A673 (cell line): ENCODE data around the gene CDK14. TPM values are rescaled to one million over a fixed set of nuclear protein-coding genes. Genes with fewer than 3 reads are reported as not detected.

Experiments
- BruUV-seq: library from RNA; stranded (reverse); fragments of 400-500 nt; replicated peaks from 2 replicates; lab custom pipeline; 2021; lab: Mats Ljungman, UMichigan
- CTCF ChIA-PET: fragments of 300-600 bp; sonication (Branson Sonifier 250); formaldehyde crosslinking; loops from one replicate; lab custom pipeline; 2022; ENCODE audit warnings: antibody characterized with exemption; lab: Charles Lee
- POLR2A ChIA-PET: fragments of 300-600 bp; sonication (Branson Sonifier 250); formaldehyde crosslinking; loops from one replicate; lab custom pipeline; 2022; ENCODE audit warnings: antibody characterized with exemption; ENCODE audit not compliant: low non-redundant PET; lab: Charles Lee
- DNase-seq: peaks from one replicate; pipeline ENCODE4 v3.0.0-alpha.2; 2015; ENCODE audit warnings: low spot score
- H3K27ac ChIP-seq: fragments of 200-600 bp; sonication (generic); 2 replicates; pipeline ENCODE4 v1.5.1; 2016; ENCODE audit warnings: mixed run types, low read depth, mild to moderate bottlenecking, mixed read lengths, antibody characterized with exemption, low read length; ENCODE audit not compliant: poor library complexity, severe bottlenecking
- H3K27me3 ChIP-seq: fragments of 200-600 bp; sonication (generic); replicated peaks from 2 replicates; pipeline ENCODE4 v1.6.1; 2017; ENCODE audit warnings: mixed run types, low read depth, mild to moderate bottlenecking, mixed read lengths, antibody characterized with exemption, low read length; ENCODE audit not compliant: insufficient read depth, poor library complexity
- H3K36me3 ChIP-seq: fragments of 200-600 bp; sonication (generic); 2 replicates; pipeline ENCODE4 v1.6.1; 2016; ENCODE audit warnings: mixed run types, mild to moderate bottlenecking, mixed read lengths, antibody characterized with exemption, low read length; ENCODE audit not compliant: insufficient read depth, poor library complexity, severe bottlenecking
- H3K4me1 ChIP-seq: fragments of 200-600 bp; sonication (generic); 2 replicates; pipeline ENCODE4 v1.6.1; 2017; ENCODE audit warnings: mixed run types, mild to moderate bottlenecking, mixed read lengths, antibody characterized with exemption, low read length; ENCODE audit not compliant: insufficient read depth, poor library complexity, severe bottlenecking
- H3K4me3 ChIP-seq: fragments of 200-600 bp; sonication (generic); 2 replicates; pipeline ENCODE4 v1.5.1; 2016; ENCODE audit warnings: low read depth, mixed run types, mild to moderate bottlenecking, mixed read lengths, low read length; ENCODE audit not compliant: poor library complexity, severe bottlenecking
- H3K9me3 ChIP-seq: fragments of 200-600 bp; sonication (generic); 2 replicates; pipeline ENCODE4 v1.6.1; 2016; ENCODE audit warnings: mixed run types, low read depth, mild to moderate bottlenecking, mixed read lengths, antibody characterized with exemption, low read length; ENCODE audit not compliant: poor library complexity, severe bottlenecking
- CTCF ChIP-seq: fragments of 300-800, 200-600 bp; sonication (generic); conservative IDR thresholded peaks from 2 replicates; pipeline ENCODE4 v1.5.1; 2017; ENCODE audit warnings: low read depth, mild to moderate bottlenecking, antibody characterized with exemption, low read length, moderate library complexity, mixed read lengths
- EZH2 ChIP-seq: fragments of 200-600 bp; sonication (generic); IDR thresholded peaks from 2 replicates; pipeline ENCODE4 v1.6.1; 2017; ENCODE audit warnings: borderline replicate concordance, low read depth, mild to moderate bottlenecking, mixed read lengths, antibody characterized with exemption, low read length; ENCODE audit not compliant: poor library complexity, severe bottlenecking
- intact Hi-C: fragments of 100-400 bp; cut with micrococcal nuclease; formaldehyde crosslinking; loops from one replicate; pipeline ENCODE4 v1.10.0; 2022; ENCODE audit not compliant: unreplicated experiment
- total RNA-seq: library from RNA; stranded (reverse); gene quantifications from 2 replicates; pipeline ENCODE4 v1.2.3, GENCODE V29; 2021

The CDK14 gene
- total RNA-seq, 1 experiment from 2014 or later, result 128 TPM

- no peaks in the 10 kb centered on the region for H3K27me3 ChIP-seq
- ChIA-PET CTCF (no interaction called here), POLR2A (interaction anchor here (0.7 kb wide), 1 partner anchor 16 kb away, joined by 3 read pairs; no protein-coding TSS in a partner anchor)
- TF ChIP-seq CTCF (no peak), EZH2 (no peak)
- H3K4me3 ChIP-seq, result no peak overlapping the region
- no TSS peak for BruUV-seq
- H3K27ac ChIP-seq, result no peak overlapping the region
- intact Hi-C loops, result no loop called here
- no peaks in the 10 kb centered on the region for H3K9me3 ChIP-seq
- H3K36me3 ChIP-seq, result no peaks in the 10 kb centered on the region
- peaks cover 10% of the 10 kb centered on the region for H3K4me1 ChIP-seq
- no peak for DNase-seq
Observed at GRCh38 chr7:91050677-91051076, 454.6 kb downstream of the CDK14 start.

GRCh38 chr7:91051966-91052365 is 455.8 kb downstream of the CDK14 start:
- DNase-seq, result no peak
- H3K9me3 ChIP-seq, result no peaks in the 10 kb centered on the region
- BruUV-seq, result no TSS peak
- intact Hi-C loops, result no loop called here
- TF ChIP-seq CTCF, result no peak
- no peaks in the 10 kb centered on the region for H3K36me3 ChIP-seq
- CTCF ChIA-PET, result no interaction called here
- peaks cover under 1% of the 10 kb centered on the region for H3K4me1 ChIP-seq
- no peak overlapping the region for H3K27ac ChIP-seq
- POLR2A ChIA-PET, result interaction anchor here (0.6 kb wide), 1 partner anchor 11 kb away, joined by 17 read pairs; no protein-coding TSS in a partner anchor
- no peaks in the 10 kb centered on the region for H3K27me3 ChIP-seq
- H3K4me3 ChIP-seq, result no peak overlapping the region

GRCh38 chr7:91054374-91054773 is 458.3 kb downstream of the CDK14 start:
- POLR2A ChIA-PET, result no interaction called here
- H3K9me3 ChIP-seq, result no peaks in the 10 kb centered on the region
- H3K27ac ChIP-seq, result no peak overlapping the region
- no peak overlapping the region for H3K4me3 ChIP-seq
- H3K36me3 ChIP-seq, result no peaks in the 10 kb centered on the region
- no TSS peak for BruUV-seq
- H3K27me3 ChIP-seq, result no peaks in the 10 kb centered on the region
- no peaks in the 10 kb centered on the region for H3K4me1 ChIP-seq
- CTCF ChIA-PET, result interaction anchor here (0.6 kb wide), 1 partner anchor 21 kb away, joined by 4 read pairs; no protein-coding TSS in a partner anchor
- DNase-seq, result no peak
- intact Hi-C loops, result no loop called here
- TF ChIP-seq EZH2, result no peak
- no peak for TF ChIP-seq CTCF
